GM13976 (cell line): ENCODE measurements around the gene MZB1.
A peak's percentile ranks its signal among the peaks of the same experiment; 100 is the strongest.
"Not testable (repeated sequence)": the region's sequence is repeated elsewhere in the genome, so short reads cannot be mapped to it uniquely, and the experiment has no call there.

Experiments used
- DNase-seq: peaks from one replicate; pipeline ENCODE4 v3.0.0; 2012; ENCODE audit warnings: low spot score
- in situ Hi-C: fragments of 300-500 bp; cut with MboI; formaldehyde crosslinking; loops from one replicate; pipeline ENCODE4 v1.12.0; 2022; ENCODE audit warnings: low sequenced_read_pairs, mixed read lengths, inconsistent platforms; ENCODE audit not compliant: unreplicated experiment
- TF ChIP-seq, protein P1 (sequence below): IDR thresholded peaks from 2 replicates; pipeline ENCODE4 v1.5.1; 2012; ENCODE audit warnings: borderline replicate concordance, mild to moderate bottlenecking; ENCODE audit not compliant: insufficient read depth; ENCODE audit errors: extremely low read depth, missing control alignments, control extremely low read depth

The MZB1 gene

DNA sequence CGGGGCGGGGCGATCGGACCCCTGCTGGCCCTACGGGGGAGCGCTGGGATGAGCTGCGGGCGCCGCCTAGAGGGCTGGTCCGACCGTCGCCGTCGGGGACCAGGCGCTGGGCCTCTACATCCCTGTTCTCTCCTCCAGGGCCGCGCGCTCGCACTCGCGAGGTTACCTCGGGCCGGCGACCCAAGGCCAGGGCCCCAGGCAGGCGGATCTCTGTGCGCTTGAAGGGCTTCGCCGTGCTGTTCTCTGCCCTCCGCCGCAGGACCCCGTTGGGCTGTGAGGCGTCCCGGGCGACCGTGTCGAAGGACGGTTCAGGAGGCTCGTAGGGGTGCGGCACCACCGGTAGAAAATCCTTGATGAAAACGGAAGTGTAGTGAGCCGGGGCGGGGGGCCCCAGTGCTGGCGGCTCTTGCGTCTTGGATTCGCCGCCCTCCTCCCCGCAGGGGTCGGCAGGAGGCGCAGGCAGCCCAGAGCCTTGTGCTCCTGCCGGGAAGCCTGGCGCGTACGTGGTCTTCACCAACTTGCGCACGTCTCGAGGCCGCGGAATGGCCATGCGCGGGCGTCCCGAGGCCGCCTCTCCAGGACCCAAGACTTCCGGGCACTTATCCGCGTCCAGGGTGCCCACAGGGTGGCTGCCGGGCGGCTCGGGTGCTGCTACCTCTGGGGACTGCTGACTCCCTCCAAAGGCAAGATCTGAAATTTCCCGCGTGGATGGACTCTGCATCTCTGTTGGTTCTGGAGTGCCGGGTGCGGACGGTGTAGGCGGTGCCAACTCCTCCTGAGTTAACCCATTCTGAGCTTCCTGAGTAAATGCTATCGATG, 3.2 kb upstream of the MZB1 start:
- in situ Hi-C loops = no loop called here
- TF ChIP-seq, protein P1, sequence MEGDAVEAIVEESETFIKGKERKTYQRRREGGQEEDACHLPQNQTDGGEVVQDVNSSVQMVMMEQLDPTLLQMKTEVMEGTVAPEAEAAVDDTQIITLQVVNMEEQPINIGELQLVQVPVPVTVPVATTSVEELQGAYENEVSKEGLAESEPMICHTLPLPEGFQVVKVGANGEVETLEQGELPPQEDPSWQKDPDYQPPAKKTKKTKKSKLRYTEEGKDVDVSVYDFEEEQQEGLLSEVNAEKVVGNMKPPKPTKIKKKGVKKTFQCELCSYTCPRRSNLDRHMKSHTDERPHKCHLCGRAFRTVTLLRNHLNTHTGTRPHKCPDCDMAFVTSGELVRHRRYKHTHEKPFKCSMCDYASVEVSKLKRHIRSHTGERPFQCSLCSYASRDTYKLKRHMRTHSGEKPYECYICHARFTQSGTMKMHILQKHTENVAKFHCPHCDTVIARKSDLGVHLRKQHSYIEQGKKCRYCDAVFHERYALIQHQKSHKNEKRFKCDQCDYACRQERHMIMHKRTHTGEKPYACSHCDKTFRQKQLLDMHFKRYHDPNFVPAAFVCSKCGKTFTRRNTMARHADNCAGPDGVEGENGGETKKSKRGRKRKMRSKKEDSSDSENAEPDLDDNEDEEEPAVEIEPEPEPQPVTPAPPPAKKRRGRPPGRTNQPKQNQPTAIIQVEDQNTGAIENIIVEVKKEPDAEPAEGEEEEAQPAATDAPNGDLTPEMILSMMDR = peak; percentile 92
- DNase-seq = peak; percentile 91

DNA sequence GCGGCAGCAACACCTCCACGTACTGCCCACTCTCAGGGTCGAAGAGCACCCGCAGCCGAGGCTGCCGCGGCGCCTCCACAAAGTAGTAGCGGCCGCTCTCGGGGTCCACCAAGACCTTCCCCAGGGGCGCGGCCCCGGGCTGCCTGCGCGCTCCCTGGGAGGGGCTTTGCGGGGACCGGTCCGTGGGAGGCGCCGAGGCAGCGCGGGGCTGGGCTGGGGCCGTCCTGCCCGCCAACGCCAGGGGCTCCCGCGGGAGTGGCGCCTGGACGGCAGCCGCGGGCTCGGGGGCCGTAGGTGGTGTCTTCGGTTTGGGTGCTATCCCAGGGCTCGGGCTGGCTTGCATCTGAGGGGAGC, 2.6 kb upstream of the MZB1 start:
- TF ChIP-seq, protein P1 = no peak
- no peak for DNase-seq
- in situ Hi-C loops = no loop called here

DNA sequence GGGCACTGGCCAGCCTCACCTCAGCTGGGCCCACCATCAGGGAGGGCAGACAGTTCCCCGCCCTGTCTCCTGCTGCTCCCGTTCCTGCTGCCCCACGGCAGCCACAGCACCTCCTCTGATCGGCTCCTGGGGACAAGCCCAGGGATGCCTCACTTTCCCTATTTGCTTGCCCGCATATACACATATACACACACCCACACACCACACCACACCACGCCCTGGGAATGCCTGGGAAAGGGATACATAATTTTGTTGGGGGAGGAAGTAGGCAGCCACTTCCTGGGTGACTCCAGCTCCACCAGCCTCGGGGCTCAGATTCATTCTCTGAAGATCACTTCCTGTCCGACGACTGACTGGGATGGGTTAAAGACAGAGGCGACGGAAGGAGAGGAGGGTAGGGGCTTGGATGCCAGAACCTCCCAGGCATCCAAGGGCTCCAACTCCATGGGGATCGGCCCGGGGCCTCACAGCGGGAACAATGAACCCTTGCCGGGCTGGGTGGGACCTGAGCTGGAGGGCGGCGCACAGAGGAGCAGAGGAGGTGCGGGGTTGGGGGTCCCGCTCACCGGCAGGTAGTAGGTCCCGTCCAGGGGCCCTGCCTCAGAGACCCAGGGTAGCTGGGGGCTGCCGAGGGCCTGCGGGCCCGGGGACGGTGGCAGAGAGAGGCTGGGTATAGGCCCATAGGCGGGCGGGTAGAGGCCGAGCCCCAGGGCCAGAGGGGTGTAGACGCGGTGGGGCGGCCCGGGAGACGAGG, 2.0 kb upstream of the MZB1 start:
- DNase-seq = peak; percentile 60
- in situ Hi-C loops = no loop called here

DNA sequence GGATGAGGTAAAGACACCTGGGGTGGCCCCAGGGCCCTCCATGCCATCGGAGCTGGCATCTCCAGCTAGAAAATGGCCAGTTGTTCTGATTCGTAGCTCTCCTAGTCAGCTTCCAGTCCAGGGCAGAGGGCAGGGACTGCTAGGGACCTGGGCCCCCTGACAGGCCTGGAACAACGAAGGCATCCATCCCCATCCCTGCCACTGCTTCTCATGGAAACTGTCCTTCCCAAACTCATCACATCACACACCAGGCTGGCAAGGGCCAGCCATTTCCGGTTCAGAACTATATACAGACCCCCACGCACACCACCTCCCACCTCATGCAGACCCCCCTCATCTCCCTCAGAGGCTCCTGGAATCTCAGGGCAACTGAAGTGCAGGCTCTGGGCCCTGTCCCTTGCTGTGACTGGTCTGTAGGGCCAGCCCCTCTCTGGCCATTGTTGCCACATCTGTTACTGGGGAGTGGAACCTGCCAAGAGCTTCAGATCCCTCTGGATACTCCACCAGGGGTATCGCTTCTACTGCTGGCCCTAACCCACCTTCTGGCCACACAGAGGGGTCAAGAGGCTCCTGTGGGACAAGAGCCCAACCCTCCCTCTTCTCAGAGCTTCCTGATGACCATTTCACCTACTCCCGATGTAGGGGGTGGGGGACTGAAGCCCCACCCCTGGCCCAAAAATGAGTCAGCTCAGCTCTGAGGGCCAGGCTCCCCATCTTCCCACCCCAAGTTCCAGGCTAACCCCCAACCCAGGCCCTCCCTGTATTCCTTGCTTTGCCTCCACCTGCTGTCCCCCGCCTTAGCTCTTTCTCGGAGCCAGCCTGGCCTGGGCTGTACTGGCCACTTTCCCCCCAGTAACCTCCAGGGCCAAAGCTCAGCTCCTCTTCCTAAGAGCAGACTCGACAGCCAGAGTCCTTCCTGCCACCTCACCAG, 1.2 kb upstream of the MZB1 start:
- in situ Hi-C loops = no loop called here
- TF ChIP-seq, protein P1 = no peak
- DNase-seq = no peak

More for the DNA sequence above, 2.0 kb upstream of the MZB1 start:
- TF ChIP-seq, protein P1 = no peak

DNA sequence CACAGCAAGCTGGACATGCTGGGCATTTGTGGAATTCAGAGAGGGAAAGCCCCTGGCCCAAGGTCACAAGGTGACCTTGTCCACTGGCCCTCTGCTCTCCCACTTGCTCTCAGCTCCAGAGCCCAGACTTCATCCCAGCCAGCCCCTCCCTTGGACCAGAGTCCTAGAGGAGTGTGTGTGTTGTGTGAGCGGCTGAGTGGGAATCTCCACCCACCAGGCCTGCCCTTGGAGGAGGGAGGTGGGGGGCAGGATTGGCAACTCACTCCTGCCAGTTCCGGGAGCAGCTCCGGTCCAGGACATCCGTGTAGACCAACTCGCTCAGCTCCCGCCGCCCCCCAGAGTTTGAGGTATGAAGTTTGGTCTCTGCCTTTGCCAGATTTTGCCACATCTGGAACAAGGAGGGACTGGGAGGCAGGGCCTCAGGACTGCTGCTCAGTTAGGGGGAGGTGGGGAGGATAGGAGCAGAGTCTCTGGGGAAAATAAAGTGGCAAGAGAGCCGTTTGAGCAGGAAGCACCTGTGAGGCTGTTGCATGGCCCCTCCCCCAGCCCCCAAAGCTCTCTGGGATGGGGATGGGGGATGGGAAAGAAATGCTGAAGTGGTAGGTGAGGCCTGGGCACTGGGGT, 1.4 kb downstream of the MZB1 start:
- TF ChIP-seq, protein P1 = no peak
- in situ Hi-C loops = no loop called here
- DNase-seq = peak; percentile 64

DNA sequence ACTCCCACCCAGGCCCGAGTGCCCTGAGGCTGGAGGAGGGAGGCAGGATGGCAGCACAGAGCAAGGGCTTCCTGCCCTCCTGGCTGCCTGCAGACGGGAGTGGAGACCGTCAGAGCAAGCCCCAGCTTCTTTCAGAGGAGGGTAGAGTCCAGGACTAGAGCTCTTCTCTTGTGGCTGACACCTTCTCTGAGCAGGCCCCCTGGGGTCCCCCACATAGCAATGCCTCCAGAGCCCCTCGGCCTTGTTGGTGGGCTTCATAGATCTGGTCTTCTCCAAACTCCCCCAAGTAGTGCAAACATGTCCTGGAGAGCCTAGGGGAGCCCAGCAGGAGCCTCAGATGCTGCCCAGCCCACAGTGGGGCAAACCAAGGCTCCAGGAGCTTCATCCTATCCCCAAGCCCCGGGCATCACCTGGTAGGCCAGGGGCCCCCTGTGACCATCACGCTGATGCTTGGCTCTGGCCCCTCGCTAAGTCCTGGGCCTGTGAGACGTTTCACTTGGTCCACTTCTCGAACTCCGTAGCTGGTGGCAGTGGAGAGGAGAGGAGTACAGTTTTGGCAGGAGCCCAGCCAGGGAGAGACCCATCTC, 2.0 kb downstream of the MZB1 start:
- in situ Hi-C loops = no loop called here

DNA sequence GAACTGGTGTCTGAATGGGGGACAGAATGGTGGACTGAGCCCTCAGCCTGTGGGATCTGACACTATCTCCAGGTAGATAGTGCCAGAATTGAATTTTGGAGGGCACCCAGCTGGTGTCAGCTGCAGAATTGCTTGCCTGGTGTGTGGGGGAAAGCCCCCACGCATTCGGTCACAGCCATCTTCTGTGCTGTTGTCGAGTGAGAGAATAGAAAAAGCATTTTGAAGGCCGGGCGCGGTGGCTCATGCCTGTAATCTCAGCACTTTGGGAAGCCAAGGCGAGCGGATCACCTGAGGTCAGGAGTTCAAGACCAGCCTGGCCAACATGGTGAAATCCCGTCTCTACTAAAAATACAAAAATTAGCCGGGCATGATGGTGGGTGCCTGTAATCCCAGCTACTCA, 2.8 kb downstream of the MZB1 start:
- in situ Hi-C loops = not testable (repeated sequence)

More for the DNA sequence above, 2.0 kb downstream of the MZB1 start:
- TF ChIP-seq, protein P1 = no peak
- DNase-seq = peak; percentile 31

More for the DNA sequence above, 2.8 kb downstream of the MZB1 start:
- DNase-seq = not testable (repeated sequence)
